GM18502 (cell line): ENCODE measurements around the gene MTNR1A.

Source experiments
- ATAC-seq: cut with Tn5 transposase; IDR thresholded peaks from one replicate; pipeline ENCODE4 v1.9.1; 2021; ENCODE audit warnings: mild to moderate bottlenecking; ENCODE audit not compliant: unreplicated experiment, poor library complexity

The MTNR1A gene

GRCh38 chr4:186499467-186499866 lies 55.9 kb downstream of the MTNR1A start:
- no peak for ATAC-seq

- ATAC-seq: no peak
Observed at GRCh38 chr4:186497043-186497442, 58.3 kb downstream of the MTNR1A start.

GRCh38 chr4:186494496-186494895 lies 60.9 kb downstream of the MTNR1A start:
- no peak for ATAC-seq

- ATAC-seq: no peak
Observed at GRCh38 chr4:186487726-186488125, 67.6 kb downstream of the MTNR1A start.

GRCh38 chr4:186486172-186486571 lies 69.2 kb downstream of the MTNR1A start:
- ATAC-seq: no peak

GRCh38 chr4:186485561-186486062 lies 69.8 kb downstream of the MTNR1A start:
- no peak for ATAC-seq

- ATAC-seq: no peak
Observed at GRCh38 chr4:186485150-186485549, 70.2 kb downstream of the MTNR1A start.

GRCh38 chr4:186483656-186484055 lies 71.7 kb downstream of the MTNR1A start:
- no peak for ATAC-seq
